Activated CD4-positive, alpha-beta T cell treated with anti-CD3 and anti-CD28 coated beads for 48 hours (primary cell): ENCODE data around the gene KRT6A.
"Not testable (repeated sequence)": the region's sequence is repeated elsewhere in the genome, so short reads cannot be mapped to it uniquely, and the experiment has no call there.

Experiments
- DNase-seq: peaks from one replicate; pipeline ENCODE4 v3.0.0-alpha.2; 2020

Gene KRT6A

DNA sequence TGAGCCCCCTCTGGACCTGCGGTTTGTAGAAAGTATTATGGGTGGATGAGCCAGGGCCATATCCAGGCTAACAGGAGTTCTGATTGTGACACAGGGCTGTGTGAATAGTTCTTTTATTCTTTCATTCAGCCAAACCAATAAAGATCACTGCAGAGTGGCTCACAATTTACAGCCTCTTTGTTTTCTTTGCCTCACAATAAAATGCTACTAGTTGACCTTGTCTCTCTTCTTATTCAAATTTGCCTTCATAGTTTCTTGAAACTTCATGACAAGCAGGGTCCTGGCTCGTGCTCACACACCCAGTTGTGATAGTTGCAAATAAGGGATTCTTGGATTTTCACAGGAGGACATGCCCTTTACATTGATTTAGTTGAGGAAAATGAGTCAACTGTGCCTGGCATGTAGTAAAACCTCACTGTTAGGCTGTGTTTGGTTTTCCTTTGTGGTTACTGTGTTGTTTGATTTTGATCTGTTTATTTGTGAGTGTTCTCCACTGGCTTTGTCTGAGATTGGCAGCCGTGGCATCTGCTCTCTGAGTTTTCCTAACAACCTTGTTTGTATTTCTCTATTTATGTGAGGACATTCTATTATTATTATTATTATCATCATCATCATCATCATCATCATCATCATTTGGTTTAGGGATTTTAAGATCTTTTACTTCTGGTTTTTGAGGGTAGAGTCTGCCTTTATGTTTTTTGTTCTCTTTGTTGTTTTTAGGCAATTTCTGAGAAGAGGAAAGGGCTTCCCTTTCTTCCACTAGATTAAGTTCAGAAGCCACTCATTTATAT is 38.5 kb downstream of the KRT6A start:
- DNase-seq, result no peak

DNA sequence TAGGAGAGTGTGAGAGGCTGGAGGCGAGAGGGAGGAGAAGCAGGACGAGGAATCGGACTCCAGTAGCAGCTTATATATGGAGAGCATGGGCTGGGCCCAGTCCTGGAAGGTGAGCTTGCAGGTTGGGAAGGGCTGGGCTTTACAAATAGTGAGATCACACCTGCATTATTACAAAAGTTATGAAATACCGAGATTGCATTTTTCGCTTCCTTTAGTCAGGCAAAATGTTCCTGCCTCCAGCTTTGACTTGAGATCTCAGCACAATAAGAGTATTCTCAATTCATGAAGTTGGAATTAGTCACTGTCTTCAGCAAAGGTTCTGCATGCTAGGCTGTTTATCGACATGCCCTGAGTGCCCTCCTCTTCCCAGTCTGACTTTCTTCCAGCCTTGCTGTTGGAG is 41.0 kb downstream of the KRT6A start, which contains the start of gene KRT6B:
KRT6B (minus strand) TSS at position 46 of the 400 bp plus-strand sequence. CDS start 68 bp downstream, outside the sequence.
- DNase-seq, result no peak

GRCh38 chr12:52448228-52448627 is 44.8 kb downstream of the KRT6A start:
- no peak for DNase-seq

DNA sequence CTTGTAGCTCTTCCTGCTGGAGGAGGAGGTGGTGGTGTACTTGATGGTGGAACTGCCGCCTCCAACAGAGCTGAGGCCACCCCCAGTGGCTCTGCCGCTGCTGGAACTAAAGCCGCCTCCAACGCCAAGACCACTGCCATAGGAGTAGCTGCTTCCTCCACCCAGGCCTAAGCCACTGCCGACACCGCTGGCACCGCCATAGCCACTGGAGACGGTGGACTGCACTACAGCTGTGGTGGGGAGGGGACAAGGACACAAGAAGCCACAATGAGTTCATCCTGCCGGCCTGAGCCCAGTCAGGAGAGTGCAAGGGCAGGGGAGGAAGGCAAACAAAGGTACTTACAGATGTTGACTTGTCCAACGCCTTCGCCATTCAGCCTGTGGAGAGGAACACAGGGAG is 45.9 kb downstream of the KRT6A start:
- not testable (repeated sequence) for DNase-seq

DNA sequence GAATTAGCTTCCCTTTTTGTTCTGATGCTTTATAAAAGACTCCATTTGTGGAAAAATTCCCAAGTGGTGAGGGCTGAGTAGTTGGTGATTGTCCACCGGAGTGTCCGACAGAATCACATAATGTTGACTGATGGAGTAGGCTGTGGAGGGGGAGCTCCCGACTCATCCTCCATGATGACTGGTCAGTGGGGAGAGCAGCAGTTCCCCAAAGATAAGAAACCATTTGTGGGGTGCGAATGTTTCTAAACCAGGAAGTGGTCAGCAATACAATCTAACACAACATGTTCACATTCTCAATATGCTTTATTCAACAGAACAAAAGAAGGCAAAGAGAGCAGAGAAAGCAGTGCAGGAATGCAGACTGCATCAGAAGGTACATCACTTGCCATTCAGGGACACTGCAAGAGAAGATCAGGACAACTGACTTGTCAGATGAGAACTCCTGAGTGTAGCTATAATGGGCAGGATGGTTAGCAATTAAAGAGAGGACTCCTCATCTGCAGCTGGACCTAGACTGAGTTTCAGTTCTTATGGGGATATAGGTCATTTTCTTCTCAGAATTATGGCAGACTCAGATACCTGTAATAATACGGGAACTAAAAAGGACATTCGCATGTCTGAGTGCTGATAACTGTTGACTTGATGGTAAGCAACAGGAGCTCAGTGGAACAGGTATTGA is 46.6 kb downstream of the KRT6A start:
- no peak for DNase-seq

GRCh38 chr12:52445876-52446275 is 47.2 kb downstream of the KRT6A start:
- DNase-seq, result no peak

DNA sequence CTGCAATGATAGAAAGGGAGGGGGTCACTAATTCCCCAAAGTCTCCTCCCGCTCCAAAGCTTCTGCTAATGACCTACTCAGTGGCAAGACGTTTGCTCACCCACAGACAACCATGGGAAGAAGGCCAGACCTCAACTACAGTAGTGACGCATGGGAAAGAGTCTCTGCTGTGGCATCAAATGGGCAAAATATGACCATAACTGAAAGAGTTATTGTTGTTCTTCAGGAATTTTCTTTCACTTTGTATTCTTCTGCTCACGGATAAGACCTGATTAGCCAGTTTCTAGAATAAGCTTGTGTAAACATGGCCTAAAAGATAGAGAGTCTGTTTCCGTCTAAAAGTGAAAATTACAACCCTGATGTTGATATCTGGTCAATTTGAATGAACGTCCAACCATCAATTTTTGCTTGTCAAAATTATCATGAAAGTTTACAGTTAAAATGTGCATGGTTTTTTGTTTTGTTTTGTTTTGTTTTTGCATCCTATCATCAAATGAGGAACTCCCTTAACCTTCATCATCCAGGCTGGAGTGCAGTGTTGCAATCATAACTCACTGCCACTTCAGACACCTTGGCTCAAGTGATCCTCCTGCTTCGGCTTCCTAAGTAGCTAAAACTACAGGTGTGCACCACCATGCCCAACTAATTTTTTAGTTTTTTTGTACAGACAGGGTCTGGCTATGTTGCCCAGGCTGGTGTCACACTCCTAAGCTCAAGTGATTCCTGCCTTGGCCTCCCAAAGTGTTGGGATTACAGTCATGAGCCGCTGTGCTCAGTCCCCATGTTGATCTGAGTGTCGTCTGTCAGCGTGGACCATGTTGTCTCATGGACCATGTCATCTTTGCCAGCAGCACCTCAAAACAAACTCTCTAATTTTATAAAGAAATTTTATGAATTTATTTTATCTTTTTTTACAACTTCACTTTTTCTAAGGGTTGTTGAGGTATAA is 48.1 kb downstream of the KRT6A start:
- no peak for DNase-seq

- DNase-seq, result no peak
Observed at GRCh38 chr12:52443966-52444365, 49.1 kb downstream of the KRT6A start.

DNA sequence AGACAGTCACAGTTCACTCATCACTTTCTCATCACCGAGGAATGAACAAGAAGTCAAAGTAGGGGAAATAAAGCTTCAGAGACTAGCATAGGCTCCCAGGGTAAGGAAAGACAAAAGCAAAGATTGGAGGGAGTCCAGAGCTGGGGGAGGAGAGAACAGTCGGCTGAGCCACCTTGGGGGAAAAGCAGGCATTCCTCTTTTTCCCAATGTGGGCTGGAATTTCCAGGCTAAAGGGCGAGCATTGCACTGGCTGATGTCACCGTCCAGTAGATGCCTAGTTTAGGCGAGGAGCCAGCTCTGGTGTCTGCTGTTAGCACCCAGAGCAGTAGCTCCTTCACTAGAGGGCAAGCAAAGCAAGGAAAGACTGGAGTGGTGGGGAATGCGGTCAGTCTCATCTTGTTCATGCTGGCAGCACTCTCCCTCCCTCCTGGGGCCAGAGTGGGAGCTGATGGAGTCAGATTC is 50.4 kb downstream of the KRT6A start:
- no peak for DNase-seq

GRCh38 chr12:52441320-52441911 is 51.6 kb downstream of the KRT6A start:
- DNase-seq, result no peak

DNA sequence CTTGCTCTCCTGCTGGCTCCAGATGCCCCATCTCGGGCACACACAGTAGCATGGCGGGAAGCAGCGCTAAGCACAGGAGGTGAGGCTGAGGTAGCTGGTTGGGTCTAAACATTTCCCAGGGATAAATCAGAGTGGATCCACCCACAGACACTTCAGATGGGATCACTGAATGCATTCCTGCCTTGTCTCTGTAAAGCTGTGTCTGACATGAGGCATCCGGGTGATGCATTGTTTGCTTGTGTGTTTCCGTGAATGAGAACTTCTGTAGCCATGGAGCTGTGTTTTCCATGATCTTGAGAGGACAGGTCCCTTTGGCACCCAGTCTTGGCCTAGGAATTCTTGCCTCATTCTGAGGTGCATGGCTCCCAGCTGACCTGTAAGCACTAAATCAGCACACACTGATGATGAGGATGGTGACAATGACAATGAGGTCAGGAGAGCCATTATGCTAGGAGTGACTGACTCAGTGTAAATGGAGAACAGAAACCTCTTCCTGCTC is 52.2 kb downstream of the KRT6A start:
- DNase-seq, result no peak

- no peak for DNase-seq
Observed at GRCh38 chr12:52439845-52440244, 53.2 kb downstream of the KRT6A start.

- no peak for DNase-seq
Observed at GRCh38 chr12:52439420-52439819, 53.6 kb downstream of the KRT6A start.

GRCh38 chr12:52438305-52439301 is 54.5 kb downstream of the KRT6A start:
- no peak for DNase-seq

DNA sequence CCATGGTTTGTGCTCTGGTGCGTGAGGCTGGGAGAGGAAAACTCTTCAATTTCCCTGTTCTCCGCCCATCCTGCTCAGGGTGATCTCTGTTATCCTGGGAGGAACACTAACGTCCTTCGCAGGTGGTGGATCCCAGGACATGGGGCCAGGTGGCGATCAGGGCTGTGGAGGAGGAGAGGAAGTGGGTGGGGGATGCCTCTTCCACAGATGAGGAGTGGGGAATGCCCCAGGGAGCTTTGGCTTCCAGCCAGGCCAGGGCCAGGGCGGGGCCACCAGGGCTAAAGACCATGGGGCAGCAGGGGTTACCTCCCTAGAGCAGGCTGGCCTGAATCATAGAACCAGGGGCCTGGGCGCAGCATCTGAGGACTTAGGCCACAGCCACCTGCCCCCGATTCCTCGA is 55.5 kb downstream of the KRT6A start:
- no peak for DNase-seq
